GM21515 (cell line): Measurements from ENCODE around the gene DENND1A.
"Not testable (repeated sequence)": the region's sequence is repeated elsewhere in the genome, so short reads cannot be mapped to it uniquely, and the experiment has no call there.

Experiments
- ATAC-seq: cut with Tn5 transposase; IDR thresholded peaks from one replicate; pipeline ENCODE4 v1.9.1; 2021; ENCODE audit not compliant: unreplicated experiment

DENND1A gene

DNA sequence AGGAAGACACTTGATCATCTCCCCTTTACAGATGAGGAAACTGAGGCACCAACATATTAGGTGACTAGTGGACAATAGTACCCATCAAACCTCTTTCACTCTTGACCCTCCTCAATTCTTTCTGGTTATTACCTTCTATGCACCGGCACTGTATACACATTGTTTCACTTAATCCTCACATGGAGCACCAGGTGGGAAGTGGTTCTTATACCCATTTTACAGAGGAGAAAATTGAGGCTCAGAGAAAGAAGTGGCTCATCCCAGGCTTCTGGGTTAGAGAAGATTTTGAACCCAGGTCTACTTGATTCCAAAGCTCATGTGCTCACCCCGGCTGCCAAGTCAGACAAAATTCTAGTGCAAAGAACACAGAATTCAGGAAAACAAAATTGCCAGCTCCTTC is 17.4 kb upstream of the DENND1A start:
- ATAC-seq: no peak

DNA sequence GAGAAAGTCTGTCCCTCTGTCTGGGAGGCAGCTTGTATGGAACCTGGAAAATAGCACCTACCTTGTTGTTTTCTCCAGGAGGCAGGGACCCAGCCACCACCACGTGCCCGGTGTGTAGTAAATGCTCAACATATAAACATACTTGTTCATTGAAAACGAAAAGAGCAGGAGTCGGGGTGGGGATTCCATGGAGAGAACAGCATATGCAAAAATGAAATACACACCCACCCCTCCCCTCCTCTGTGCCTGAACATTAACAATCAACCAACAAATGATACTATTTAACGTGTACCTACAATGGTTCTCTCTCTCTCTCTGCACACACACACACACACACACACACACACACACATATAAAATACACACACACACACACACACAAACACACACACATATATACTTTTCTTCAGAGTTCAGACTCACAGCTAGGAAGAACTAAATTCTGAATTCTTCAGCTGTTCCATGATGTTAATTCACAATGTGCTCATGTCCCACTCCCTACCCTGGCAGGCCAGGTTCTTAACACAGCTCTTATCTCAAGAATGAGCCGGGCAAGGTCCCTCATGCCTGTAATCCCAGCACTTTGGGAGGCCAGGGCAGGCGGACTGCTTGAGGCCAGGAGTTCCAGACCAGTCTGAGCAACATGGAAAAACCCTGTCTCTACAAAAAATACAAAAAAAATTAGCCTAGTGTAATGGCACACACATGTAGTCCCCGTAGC is 16.3 kb upstream of the DENND1A start:
- no peak for ATAC-seq

DNA sequence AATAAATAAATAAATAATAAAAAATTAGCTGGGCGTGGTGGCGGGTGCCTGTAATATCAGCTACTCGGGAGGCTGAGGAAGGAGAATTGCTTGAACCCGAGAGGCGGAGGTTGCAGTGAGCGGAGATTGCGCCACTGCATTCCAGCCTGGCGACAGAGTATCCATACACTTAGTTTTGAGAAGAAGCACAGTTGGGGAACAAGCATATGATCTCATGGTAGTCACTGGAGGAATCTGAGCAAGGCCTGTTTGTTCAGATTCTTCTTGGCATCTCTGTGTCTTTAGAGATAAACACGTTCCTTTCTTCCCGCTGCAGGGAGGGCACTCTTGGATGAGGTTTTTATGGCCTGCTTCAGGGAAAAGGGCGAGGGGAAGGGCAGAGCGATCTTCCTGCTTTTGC is 15.6 kb upstream of the DENND1A start:
- ATAC-seq: no peak

DNA sequence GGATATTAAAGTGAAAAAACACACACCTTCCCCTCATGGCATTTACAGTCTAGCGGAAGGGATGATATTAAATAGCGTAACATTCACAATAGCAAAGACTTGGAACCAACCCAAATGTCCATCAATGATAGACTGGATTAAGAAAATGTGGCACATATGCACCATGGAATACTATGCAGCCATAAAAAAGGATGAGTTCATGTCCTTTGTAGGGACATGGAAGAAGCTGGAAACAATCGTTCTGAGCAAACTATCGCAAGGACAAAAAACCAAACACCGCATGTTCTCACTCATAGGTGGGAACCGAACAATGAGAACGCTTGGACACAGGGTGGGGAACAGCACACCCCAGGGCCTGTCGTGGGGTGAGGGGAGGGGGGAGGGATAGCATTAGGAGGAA is 14.5 kb upstream of the DENND1A start:
- not testable (repeated sequence) for ATAC-seq

DNA sequence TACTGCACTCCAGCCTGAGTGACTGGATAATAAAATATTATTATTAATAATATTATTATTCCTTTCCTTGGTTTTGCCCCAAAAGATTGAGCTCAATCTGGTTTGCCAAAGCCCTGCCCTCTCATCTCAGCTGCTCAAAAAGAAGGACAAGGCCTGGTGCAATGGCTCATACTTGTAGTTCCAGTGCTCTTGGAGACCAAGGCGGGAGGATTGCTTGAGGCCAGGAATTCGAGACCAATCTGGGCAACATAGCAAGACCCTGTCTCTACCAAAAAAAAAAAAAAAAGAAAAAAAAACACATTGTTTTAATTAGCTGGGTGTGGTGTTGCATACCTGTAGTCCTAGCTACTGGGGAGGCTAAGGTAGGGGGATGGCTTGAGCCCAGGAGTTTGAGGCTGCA is 13.7 kb upstream of the DENND1A start:
- no peak for ATAC-seq

DNA sequence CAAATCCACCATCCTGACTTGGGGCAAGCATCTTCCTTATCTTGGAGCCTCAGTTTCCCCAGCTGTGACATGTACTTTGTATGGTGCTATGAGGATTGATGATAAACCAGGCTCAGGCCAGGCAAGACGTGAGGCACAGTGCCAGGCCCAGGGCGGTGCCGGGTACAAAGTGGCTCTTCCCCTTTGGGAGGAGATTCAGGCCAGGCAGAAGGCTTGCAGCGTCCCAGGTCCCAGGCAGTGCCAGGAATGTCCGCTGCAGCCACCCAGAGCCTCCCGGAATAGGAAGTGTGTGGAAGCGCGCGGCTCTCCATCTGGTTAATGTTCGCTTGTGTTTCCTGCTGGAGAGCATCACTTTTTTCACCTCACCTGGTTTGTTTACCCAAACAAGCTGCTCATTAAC is 12.6 kb upstream of the DENND1A start:
- no peak for ATAC-seq

DNA sequence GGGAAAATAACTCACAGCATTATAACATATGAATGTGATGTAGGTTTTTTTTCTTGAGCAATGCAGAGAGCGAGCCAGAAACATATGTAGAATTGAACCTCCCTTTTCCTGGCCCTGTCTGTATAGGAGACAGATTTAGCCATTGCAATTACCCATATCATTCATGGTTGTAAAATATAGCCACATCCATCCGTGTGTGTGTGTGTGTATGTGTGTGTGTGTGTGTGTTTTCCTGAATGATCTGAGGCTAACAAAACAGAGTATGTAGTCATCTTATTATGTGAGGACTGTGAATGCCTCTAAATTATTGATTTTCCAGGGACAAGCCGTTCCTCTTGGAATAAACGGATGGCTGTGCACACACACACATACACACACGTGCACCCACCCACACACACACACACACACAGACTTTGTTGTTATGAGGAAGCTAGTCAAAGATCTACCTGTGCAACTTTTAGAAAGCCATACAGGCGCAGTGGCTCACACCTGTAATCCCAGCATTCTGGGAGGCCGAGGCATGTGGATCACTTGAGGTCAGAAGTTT is 11.7 kb upstream of the DENND1A start:
- no peak for ATAC-seq

DNA sequence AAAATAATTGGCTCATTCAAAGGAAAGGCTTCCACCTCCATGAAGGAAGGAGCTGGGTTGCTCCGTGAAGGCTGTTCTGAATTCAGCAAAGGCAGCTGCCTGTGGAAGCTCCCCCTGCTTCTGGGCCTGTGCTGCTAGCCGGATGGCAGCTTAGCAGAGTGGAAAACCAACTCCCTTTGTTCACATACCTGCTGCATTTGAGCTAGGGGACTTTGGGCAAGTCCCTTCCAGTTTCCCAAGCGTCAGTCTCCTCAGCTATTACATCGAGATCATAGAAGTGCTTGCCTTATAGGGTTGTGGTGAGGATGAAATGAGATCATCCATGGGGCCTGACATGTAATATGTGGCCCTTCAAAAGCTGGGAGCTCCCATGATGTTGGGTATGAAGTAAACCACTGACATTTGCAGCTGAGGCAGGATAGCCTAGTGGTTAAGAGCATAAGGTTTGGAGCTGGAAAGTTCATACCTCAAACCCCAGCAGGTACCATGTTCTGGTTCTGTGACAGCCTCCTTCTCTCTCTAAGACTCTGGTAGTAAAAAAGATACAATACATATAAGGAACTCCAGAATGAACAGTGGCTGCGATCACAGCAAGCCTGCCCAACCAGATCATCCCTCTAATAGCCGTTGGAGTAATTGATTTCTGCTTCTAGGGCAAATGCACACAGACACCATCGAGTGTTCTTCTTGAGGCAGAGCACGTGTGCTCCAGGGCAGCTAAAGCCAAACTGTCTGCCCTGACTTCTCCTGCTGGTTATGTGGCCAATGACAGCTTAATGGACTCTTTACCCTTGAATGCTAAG is 11.0 kb upstream of the DENND1A start:
- peak; percentile 48 for ATAC-seq

DNA sequence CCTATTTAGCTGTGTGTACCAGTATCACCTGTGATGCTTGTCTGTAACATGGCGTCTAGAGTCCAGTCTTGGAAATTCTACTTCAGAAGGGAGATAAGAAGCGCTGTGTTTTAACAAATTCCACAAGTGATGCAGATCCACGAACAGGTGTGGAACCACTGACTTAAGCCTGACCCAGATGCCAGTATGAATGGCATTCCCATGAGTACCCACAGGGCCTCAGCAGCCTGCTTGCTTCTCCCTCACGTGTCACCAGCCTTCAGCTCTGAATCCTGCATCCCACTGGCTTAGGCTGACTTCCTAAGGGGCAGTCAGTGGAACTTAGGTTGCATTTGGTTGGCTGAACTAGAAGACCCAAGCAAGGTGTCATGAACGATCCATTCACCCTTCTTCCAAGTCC is 8.5 kb upstream of the DENND1A start:
- no peak for ATAC-seq

DNA sequence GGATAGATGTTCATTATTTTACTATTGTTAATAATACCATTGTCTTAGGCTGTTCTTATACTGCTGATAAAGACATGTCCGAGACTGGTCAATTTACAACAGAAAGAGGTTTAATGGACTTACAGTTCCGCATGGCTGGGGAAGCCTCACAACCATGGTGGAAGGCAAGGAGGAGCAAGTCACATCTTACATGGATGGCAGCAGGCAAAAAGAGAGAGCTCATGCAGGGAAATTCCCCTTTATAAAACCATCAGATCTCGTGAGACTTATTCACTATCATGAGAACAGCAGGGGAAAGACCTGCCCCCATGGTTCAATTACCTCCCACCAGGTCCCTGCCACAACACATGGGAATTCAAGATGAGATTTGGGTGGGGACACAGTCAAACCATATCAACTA is 6.6 kb upstream of the DENND1A start:
- ATAC-seq: not testable (repeated sequence)

DNA sequence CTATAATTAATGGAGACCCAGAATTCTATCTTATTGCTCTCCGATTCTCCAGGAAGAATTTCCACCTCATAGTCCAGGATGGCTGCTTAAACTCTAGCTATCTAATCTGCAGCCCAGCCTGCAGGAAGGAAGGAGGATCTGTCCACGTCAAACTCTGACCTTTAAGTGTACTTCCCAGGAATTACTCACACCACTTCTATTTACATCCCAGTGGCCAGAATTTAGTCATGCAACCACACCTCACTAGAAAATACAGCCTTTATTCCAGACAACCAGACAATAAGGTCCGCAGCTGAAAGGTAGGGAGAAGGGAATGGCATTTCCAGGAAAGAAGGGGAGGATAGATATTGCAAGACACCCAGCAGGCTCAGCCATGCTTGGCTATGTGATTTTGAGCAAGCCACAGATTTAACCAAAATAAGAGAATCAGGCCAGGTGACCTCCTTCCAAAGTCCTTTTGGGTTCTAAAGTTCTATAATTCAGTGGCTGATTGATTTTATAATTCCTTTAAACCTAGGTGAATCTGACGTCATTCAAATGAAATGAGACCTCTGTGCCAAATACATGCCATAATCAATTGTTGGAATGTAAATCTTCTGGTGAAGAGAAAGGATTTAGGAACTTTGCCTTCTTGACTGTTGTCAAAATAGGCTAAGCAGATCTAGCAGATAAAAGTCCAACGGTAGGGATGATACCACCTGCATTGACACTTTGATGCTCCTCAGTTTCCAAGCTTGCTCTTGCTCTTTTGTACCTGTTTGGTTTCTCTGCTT is 3.7 kb upstream of the DENND1A start:
- no peak for ATAC-seq

DNA sequence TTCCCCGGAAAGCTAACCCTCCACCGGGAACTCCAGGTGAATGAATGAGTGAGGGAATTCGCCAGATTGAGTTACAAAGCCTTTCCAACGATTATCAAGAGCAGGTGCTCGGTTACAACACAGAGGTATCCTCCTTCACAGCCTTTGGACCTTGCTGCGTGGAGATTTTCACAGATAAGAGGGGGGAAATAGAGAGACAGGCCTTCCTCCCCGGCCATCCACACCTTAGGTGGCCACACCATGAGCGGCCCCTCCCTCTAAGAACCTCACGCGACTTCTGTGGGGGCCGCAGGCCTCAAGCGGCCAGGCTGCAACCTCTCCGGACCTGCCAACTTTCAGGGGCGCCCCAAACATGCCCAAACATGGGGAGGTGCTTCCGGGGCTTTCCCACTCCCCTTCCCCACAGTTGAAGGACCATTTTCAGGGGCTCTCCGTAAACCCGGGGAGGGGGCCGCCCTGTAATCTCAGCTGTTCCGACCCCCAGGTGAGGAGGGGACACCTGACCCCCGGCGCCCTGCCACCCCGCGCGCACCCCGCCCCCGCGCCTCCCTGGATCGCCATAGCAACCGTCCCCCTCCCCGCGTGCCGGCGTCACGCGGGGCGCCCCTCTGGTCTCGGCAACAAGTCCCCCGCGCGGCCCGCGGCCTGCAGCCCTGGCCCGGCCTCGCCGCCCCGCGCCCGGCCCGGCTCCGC is 603 bp downstream of the DENND1A start:
- peak; percentile 30 for ATAC-seq

DNA sequence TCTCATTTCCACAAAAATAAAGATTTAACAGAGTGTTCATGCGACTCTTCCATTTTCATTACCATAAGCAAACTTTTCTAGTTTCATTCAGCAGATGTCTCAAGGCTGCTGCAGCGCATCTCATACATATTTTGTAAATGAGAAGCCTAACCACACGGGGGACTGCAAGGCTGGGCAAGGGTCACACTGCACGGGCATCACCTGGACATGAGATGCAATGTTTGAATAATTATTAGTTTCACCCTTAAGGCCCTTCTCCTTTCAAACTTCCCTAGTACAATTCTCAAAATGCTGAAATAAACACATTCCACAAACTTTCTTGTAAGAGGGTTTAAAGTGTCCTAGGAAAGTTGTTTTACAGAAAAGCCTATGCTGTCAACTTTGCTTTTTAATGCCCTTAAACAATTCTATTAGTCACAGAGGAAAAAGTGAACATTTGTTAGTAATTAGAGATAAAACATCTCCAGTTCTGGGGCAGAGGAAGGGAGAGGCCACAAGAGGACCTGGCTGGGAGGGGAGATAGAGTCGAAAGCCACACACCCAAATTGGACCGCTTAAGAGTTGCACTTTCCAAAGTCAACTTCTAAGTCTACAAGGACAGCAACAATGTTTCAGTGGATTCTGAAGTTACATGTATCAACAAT is 1.3 kb downstream of the DENND1A start:
- no peak for ATAC-seq

DNA sequence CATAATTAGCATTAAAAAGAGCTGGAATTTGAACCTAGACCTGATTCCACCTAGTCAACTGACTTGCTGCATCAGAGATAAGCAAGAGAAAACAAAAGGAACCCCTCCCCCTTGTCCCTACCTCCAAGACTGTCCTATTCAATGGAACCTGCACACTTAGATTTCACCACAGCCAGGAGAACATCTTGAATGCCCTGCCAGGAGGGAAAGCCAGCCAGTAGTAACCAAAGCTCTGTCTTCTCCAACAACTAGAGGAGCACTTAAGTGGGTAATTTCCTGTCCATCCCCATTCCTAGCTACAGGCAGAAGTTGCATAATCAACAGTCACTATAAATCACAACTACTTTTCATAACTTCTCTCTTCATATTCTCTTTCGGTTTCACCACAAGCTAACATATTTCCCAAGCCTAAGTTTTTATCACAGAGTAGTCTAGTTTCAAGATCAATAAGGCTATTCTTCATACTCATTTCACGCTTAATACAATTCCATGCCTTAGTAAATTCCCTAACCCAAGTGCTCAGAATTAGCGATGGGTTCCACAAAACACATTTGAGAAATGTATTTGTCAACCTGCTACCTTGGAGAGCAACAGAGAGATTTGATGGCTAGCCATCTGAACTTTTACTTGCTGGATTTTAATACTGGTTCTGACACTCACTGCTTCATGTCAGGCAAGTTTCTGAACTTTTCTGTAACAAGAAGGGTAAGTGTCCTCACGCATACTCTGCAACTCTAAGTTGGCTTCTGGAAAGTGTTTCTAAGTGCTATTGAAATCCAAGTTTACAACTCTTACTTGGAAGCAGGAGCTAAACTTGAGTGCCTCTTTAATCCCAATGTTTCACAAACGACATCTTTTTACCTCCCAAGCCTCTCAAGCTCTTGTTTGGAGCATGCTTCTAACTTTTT is 2.0 kb downstream of the DENND1A start:
- no peak for ATAC-seq

DNA sequence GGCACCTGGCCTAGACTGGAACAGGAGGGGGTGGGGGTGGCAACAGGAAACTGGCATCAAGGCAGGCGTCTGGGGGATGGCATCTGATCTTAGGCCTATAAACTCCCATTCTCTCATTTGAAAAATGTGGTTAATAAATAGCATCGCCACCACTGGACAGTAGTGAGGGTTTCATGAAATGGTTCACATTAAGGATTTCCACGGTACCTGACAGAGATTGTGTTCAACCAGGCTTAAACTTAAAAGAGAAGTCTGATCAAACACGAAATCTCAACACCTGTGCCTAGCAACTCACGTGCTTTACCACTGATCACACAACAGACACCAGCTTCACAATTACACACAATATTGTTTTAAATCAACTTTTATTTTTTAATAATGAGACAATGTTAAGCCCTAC is 3.0 kb downstream of the DENND1A start:
- ATAC-seq: no peak

DNA sequence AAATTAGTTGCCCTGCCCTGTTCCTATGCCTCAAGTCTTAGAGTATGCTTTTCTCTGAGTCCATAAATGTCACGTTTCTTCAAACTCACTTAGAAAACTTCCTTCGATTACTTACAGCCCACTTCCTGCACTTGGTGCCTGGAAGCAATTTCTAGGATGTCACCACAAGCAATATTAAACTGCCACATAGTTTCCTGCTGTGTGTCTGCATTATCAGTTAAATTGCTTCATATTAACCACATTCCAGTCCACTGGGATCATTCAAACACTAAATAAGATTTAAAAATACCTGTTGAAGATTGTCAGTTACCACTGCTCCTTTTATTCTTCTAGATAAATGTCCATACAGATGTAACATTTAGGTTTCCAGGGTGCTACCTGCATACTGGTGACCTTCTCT is 4.1 kb downstream of the DENND1A start:
- no peak for ATAC-seq

DNA sequence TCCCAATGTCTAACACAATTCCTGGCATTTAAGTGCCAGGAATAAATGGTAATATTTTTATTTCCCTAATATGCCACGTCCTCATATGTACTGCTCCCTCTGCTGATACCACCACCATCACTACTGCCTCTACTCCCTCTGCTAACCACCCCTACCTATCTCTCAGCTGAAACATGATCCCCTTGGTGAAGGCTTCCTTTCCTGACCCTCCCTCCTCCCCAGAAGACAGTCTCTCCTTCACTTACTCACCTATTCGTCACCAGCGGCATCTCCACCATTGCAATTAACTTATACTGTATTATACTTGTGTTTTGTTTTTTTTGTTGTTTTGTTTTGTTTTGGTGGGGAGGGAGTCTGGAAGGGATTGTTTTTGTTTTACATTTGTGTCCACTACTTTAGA is 4.8 kb downstream of the DENND1A start:
- ATAC-seq: no peak

DNA sequence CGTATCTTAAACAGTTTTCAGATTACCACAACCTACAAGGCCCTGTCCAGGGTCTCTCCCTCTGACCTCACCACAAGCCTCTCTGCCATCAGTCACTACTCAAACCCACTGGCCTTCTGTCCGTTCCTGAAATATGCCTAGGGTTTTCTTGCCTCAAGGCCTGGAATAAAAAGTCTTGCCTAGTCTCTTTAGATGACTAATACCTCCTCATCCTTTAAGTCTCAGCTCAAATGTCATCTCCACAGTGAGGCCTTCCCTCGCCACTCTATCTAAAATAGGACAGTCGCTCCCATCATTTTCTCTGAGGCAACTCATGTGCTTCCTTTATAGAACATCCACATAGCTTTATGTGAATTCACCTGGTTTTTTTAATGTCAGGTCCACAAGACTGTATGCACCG is 5.2 kb downstream of the DENND1A start:
- no peak for ATAC-seq

DNA sequence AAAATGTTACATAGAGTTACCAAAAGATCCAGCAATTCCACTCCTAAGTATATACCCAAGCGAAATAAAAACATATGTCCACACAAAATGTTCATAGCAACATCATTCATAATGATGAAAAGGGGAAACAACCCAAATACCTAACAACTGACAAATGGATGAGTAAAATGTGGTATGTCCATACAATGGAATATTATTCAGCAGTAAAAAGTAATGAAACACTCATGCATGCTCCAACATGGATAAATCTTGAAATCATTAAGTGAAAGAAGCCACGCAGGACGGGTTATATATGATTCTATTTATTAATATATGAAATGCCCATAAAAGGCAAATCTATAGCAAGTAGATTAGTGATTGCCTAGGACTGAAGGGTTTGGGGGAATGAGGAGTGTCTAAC is 6.0 kb downstream of the DENND1A start:
- ATAC-seq: no peak
